RWPE2 (cell line): Measurements from ENCODE around the gene RNF208.

Experiments
- ATAC-seq: fragments of 200-7000 bp; cut with Tn5 transposase; 3 replicates; pipeline ENCODE4 v1.9.1; 2021; ENCODE audit warnings: low read depth
- DNase-seq: peaks from one replicate; pipeline ENCODE4 v3.0.0-alpha.2; 2020; ENCODE audit warnings: low spot score
- H3K27ac ChIP-seq: fragments of 450-650 bp; 2 replicates; pipeline ENCODE4 v1.5.1; 2017; ENCODE audit warnings: mild to moderate bottlenecking; ENCODE audit not compliant: poor library complexity, severe bottlenecking
- H3K27me3 ChIP-seq: fragments of 250-450 bp; sonication (Bioruptor Pico); 2 replicates; pipeline ENCODE4 v1.5.1; 2021; ENCODE audit warnings: mild to moderate bottlenecking, moderate library complexity; ENCODE audit not compliant: insufficient read depth, poor library complexity, severe bottlenecking
- H3K36me3 ChIP-seq: fragments of 250-450 bp; sonication (Bioruptor Pico); 2 replicates; pipeline ENCODE4 v1.5.1; 2020; ENCODE audit warnings: low read depth, mild to moderate bottlenecking, moderate library complexity
- H3K4me1 ChIP-seq: fragments of 250-450 bp; sonication (Bioruptor Pico); 2 replicates; pipeline ENCODE4 v1.5.1; 2021; ENCODE audit warnings: mild to moderate bottlenecking, moderate library complexity; ENCODE audit not compliant: insufficient read depth, poor library complexity, severe bottlenecking
- H3K4me3 ChIP-seq: fragments of 250-450 bp; sonication (Bioruptor Pico); 2 replicates; pipeline ENCODE4 v1.5.1; 2021; ENCODE audit warnings: mild to moderate bottlenecking, moderate library complexity; ENCODE audit not compliant: severe bottlenecking
- H3K9me3 ChIP-seq: fragments of 250-450 bp; sonication (Bioruptor Pico); 2 replicates; pipeline ENCODE4 v1.5.1; 2021; ENCODE audit warnings: mild to moderate bottlenecking, moderate library complexity; ENCODE audit not compliant: severe bottlenecking
- TF ChIP-seq, protein P1 (sequence below): fragments of 450-650 bp; IDR thresholded peaks from one replicate; pipeline ENCODE4 v1.5.1; 2017; ENCODE audit warnings: mild to moderate bottlenecking, moderate library complexity; ENCODE audit not compliant: poor library complexity, severe bottlenecking

Gene RNF208

DNA sequence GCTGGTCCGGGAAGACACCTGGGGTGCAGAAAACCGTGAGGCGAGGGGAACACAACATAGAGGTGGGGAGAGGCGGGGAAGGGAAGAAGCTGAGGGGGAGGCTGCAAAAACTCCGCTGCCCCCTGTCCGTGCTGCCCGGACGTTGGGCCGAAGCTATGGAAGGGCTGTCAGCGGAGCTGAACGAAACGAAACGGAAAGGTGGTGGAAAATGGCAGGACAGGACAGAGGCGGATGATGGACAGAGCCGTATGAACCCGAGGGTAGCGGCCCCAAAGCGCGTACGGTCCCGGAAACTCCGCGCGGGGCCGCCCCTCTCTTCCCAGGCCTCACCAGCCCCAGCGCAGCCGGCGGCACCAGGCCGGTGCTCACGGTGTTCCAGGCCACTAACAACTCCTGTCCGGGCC lies 34.0 kb downstream of the RNF208 start:
- DNase-seq (no peak), ATAC-seq (peak; percentile 5)
- Histone ChIP-seq H3K4me3 (peak overlapping the region; percentile 52), H3K27me3 (no peaks in the 10 kb centered on the region), H3K27ac (peak overlapping the region; percentile 73), H3K4me1 (peaks cover 5% of the 10 kb centered on the region), H3K9me3 (no peaks in the 10 kb centered on the region), H3K36me3 (peaks cover 23% of the 10 kb centered on the region)
- TF ChIP-seq, protein P1, sequence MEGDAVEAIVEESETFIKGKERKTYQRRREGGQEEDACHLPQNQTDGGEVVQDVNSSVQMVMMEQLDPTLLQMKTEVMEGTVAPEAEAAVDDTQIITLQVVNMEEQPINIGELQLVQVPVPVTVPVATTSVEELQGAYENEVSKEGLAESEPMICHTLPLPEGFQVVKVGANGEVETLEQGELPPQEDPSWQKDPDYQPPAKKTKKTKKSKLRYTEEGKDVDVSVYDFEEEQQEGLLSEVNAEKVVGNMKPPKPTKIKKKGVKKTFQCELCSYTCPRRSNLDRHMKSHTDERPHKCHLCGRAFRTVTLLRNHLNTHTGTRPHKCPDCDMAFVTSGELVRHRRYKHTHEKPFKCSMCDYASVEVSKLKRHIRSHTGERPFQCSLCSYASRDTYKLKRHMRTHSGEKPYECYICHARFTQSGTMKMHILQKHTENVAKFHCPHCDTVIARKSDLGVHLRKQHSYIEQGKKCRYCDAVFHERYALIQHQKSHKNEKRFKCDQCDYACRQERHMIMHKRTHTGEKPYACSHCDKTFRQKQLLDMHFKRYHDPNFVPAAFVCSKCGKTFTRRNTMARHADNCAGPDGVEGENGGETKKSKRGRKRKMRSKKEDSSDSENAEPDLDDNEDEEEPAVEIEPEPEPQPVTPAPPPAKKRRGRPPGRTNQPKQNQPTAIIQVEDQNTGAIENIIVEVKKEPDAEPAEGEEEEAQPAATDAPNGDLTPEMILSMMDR: no peak

DNA sequence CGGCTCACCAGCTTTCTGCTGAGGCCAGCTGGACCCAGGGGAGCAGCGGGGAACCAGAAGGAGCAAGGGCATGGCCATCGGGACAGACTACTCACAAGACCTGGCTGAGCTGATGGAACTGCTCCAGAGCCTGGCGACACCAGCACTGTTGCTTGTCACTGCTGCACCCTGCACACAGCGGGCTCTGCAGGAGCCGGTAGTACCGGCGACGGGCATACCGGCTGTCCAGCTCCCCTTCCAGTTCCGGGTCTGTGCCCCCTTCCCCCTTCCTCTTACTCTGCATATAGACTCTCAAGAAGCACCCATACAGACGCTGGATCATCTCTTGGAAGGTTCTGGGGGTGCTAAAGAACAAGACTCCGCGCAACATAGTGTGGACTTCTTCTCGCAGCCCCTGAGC lies 34.7 kb downstream of the RNF208 start:
- H3K27me3 ChIP-seq: no peaks in the 10 kb centered on the region
- peaks cover 29% of the 10 kb centered on the region for H3K36me3 ChIP-seq
- ATAC-seq (no peak), DNase-seq (no peak)
- H3K9me3 ChIP-seq: no peaks in the 10 kb centered on the region
- H3K4me1 ChIP-seq: peaks cover 5% of the 10 kb centered on the region
- no peak overlapping the region for H3K27ac ChIP-seq
- TF ChIP-seq, protein P1: no peak
- H3K4me3 ChIP-seq: peak overlapping the region; percentile 52

DNA sequence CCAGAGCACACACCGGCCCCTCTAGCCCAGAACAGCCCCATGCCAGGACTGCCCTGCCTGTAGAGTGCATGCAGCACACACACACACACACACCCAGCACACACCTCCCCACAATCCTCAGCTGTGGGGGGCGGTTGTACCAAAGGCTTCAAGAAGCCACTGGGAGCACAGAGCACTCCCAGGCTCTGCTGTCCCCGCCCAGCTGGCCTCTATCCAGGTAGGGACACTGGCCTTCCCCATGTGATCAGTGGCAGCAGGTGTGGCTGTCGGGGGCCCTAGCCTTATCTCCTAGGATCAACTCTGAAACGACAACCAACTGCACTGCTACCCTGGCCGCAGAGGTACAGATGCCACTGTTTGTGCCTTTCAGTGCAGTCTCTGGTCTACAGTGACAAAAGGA lies 35.7 kb downstream of the RNF208 start:
- Histone ChIP-seq H3K4me1 (peaks cover 5% of the 10 kb centered on the region), H3K9me3 (no peaks in the 10 kb centered on the region), H3K27me3 (no peaks in the 10 kb centered on the region), H3K27ac (no peak overlapping the region), H3K36me3 (peaks cover 34% of the 10 kb centered on the region), H3K4me3 (no peak overlapping the region)
- TF ChIP-seq, protein P1: no peak
- ATAC-seq: no peak
- DNase-seq: no peak

DNA sequence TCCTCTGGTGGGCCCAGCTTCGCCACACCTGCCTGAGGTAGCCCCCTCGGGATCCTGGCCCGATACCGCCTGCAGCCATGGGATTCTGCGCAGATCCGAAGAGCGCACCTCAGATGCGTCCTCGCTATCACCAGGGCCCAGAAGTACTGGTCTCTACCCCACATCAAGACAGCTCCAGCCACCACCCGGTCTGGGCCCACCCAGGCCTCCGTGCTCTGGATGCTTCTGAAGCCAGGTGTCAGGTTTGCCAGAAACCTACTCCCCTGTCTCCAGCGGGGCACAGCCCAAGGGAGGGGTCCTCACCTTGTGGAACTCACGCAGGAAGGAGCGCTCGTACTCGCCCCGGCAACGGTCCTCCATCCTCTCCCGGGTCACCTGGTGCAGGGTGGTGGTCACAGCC lies 36.1 kb downstream of the RNF208 start:
- peaks cover 31% of the 10 kb centered on the region for H3K36me3 ChIP-seq
- peaks cover 5% of the 10 kb centered on the region for H3K4me1 ChIP-seq
- no peak overlapping the region for H3K4me3 ChIP-seq
- no peak overlapping the region for H3K27ac ChIP-seq
- no peaks in the 10 kb centered on the region for H3K27me3 ChIP-seq
- ATAC-seq: no peak
- TF ChIP-seq, protein P1: no peak
- no peaks in the 10 kb centered on the region for H3K9me3 ChIP-seq
- DNase-seq: no peak

DNA sequence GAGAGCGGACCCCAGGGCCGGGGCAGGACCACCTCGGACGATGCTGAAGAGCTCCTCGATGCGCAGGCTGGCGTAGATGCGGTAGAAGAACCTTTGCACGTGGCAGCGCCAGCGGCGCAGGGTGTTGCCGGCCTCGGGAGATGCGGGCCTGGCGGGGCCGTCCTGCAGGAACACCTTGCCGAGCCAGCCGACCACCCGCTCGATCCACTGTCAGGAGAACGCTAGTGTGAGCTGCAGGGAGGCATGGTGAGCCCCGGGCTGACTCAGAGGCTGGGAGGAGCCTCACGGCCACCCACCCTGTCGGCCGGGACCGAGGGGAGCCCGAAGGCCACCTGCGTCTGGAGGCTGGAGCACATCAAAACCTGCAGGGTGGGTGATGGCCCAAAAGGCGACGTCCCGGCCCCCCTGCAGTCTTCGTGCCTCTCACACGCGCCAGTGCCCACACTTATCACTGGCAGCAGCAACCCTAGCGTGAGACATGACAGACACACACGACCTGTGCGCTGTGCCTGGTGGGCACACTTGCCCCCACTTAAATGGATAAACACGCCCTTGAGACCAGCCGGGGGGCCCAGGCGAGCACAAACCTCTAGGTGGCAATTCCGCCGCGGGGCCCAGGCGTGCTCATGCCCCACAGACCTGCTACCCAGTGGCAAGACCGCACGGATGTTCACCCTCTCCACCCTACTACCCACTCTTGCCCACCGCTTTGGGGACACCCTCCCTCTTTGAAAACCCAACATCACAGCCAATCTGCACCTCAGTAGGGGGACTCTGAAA lies 37.0 kb downstream of the RNF208 start:
- Histone ChIP-seq H3K36me3 (peaks cover 35% of the 10 kb centered on the region), H3K27ac (no peak overlapping the region), H3K4me3 (no peak overlapping the region), H3K9me3 (no peaks in the 10 kb centered on the region), H3K27me3 (no peaks in the 10 kb centered on the region), H3K4me1 (peaks cover 5% of the 10 kb centered on the region)
- no peak for ATAC-seq
- DNase-seq: no peak
- TF ChIP-seq, protein P1: no peak
